BE2C (cell line): ENCODE measurements around the gene NDUFS5.

Source experiments
- DNase-seq: peaks from one replicate; pipeline ENCODE4 v3.0.0-alpha.2; 2020
- H3K27me3 ChIP-seq: fragments of 250-450 bp; sonication (Bioruptor Pico); 2 replicates; pipeline ENCODE4 v1.5.1; 2020; ENCODE audit warnings: mild to moderate bottlenecking
- H3K36me3 ChIP-seq: fragments of 250-450 bp; sonication (Bioruptor Pico); 2 replicates; pipeline ENCODE4 v1.5.1; 2020; ENCODE audit warnings: mild to moderate bottlenecking
- H3K4me1 ChIP-seq: fragments of 250-450 bp; sonication (Bioruptor Pico); 2 replicates; pipeline ENCODE4 v1.5.1; 2020
- H3K4me3 ChIP-seq: 2 replicates; pipeline ENCODE4 v1.5.1; 2011; ENCODE audit warnings: low read depth, low read length
- H3K9me3 ChIP-seq: fragments of 250-450 bp; sonication (Bioruptor Pico); 2 replicates; pipeline ENCODE4 v1.5.1; 2020
- CTCF ChIP-seq: IDR thresholded peaks from 2 replicates; pipeline ENCODE4 v1.5.1; 2012; ENCODE audit warnings: mild to moderate bottlenecking, low read depth, low read length

The NDUFS5 gene

GRCh38 chr1:38991638-38992411 lies 34.3 kb upstream of the NDUFS5 start:
- Histone ChIP-seq H3K27me3 (no peaks in the 10 kb centered on the region), H3K36me3 (peaks cover 3% of the 10 kb centered on the region; the same call in 1 of the 2 replicates), H3K9me3 (no peaks in the 10 kb centered on the region), H3K4me3 (peak overlapping the region; percentile 69), H3K4me1 (no peaks in the 10 kb centered on the region)
- no peak for TF ChIP-seq CTCF
- peak; percentile 36 for DNase-seq

GRCh38 chr1:38992412-38993111 lies 33.6 kb upstream of the NDUFS5 start:
- no peak for DNase-seq
- Histone ChIP-seq H3K4me3 (peak overlapping the region; percentile 69), H3K36me3 (peaks cover 3% of the 10 kb centered on the region; the same call in 1 of the 2 replicates), H3K9me3 (no peaks in the 10 kb centered on the region), H3K27me3 (no peaks in the 10 kb centered on the region), H3K4me1 (no peaks in the 10 kb centered on the region)
- no peak for TF ChIP-seq CTCF

- peaks cover 6% of the 10 kb centered on the region for H3K36me3 ChIP-seq
Observed at GRCh38 chr1:38994196-38994595, 32.0 kb upstream of the NDUFS5 start.

GRCh38 chr1:38997034-38997900 lies 28.9 kb upstream of the NDUFS5 start:
- H3K4me3 ChIP-seq = no peak overlapping the region
- H3K9me3 ChIP-seq = no peaks in the 10 kb centered on the region
- no peak for TF ChIP-seq CTCF
- H3K4me1 ChIP-seq = no peaks in the 10 kb centered on the region
- DNase-seq = no peak
- H3K36me3 ChIP-seq = peaks cover 13% of the 10 kb centered on the region
- H3K27me3 ChIP-seq = no peaks in the 10 kb centered on the region

More at GRCh38 chr1:38994196-38994595, 32.0 kb upstream of the NDUFS5 start:
- no peak overlapping the region for H3K4me3 ChIP-seq
- H3K9me3 ChIP-seq = no peaks in the 10 kb centered on the region
- DNase-seq = no peak
- TF ChIP-seq CTCF = no peak
- no peaks in the 10 kb centered on the region for H3K4me1 ChIP-seq
- H3K27me3 ChIP-seq = no peaks in the 10 kb centered on the region

- DNase-seq = no peak
- TF ChIP-seq CTCF = no peak
- H3K36me3 ChIP-seq = peaks cover 16% of the 10 kb centered on the region
- no peak overlapping the region for H3K4me3 ChIP-seq
- no peaks in the 10 kb centered on the region for H3K4me1 ChIP-seq
- H3K9me3 ChIP-seq = no peaks in the 10 kb centered on the region
- no peaks in the 10 kb centered on the region for H3K27me3 ChIP-seq
Observed at GRCh38 chr1:38997901-38998190, 28.3 kb upstream of the NDUFS5 start.
